ES-I3 (cell line): ENCODE results near the gene EDC4.

ENCODE experiments used
- H3K36me3 ChIP-seq: 2 replicates; pipeline ENCODE4 v1.6.1; 2013; ENCODE audit warnings: mild to moderate bottlenecking, low read length, control low read depth, moderate library complexity; ENCODE audit not compliant: insufficient read depth
- H3K4me1 ChIP-seq: 2 replicates; pipeline ENCODE4 v1.6.1; 2013; ENCODE audit warnings: mild to moderate bottlenecking, control low read depth, low read length; ENCODE audit not compliant: insufficient read depth
- H3K9ac ChIP-seq: 2 replicates; pipeline ENCODE4 v1.6.1; 2013; ENCODE audit warnings: low read depth, mild to moderate bottlenecking, low read length, moderate library complexity
- H3K9me3 ChIP-seq: 2 replicates; pipeline ENCODE4 v1.6.1; 2013; ENCODE audit warnings: mild to moderate bottlenecking, low read length, moderate library complexity; ENCODE audit not compliant: control insufficient read depth, insufficient read depth

The EDC4 gene

GRCh38 chr16:67879462-67879861, 6.6 kb downstream of the EDC4 start:
- H3K4me1 ChIP-seq = 0 out of 2 replicates have a peak, but pooled peaks cover 2% of the 10 kb centered on the region
- peaks cover 19% of the 10 kb centered on the region for H3K36me3 ChIP-seq
- H3K9ac ChIP-seq = no peak overlapping the region
- H3K9me3 ChIP-seq = no peaks in the 10 kb centered on the region

DNA sequence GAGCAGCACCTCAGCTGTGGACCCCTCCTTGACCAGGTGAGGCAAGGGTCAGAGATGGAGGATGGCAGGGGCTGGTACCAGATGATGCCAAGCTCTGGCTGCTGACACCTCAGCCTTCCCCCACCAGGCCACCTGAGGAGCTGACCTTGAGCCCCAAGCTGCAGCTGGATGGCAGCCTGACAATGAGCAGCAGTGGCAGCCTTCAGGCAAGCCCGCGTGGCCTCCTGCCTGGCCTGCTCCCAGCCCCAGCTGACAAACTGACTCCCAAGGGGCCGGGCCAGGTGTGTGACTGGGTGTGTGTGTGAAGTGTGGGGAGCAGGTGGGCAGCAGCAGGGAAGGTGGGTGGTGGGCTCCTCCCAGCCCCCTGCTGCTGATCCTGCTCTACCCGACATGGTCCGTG, 7.1 kb downstream of the EDC4 start:
- Histone ChIP-seq H3K4me1 (peaks cover 4% of the 10 kb centered on the region; the same call in 1 of the 2 replicates), H3K9me3 (no peaks in the 10 kb centered on the region), H3K36me3 (peaks cover 19% of the 10 kb centered on the region), H3K9ac (no peak overlapping the region)

DNA sequence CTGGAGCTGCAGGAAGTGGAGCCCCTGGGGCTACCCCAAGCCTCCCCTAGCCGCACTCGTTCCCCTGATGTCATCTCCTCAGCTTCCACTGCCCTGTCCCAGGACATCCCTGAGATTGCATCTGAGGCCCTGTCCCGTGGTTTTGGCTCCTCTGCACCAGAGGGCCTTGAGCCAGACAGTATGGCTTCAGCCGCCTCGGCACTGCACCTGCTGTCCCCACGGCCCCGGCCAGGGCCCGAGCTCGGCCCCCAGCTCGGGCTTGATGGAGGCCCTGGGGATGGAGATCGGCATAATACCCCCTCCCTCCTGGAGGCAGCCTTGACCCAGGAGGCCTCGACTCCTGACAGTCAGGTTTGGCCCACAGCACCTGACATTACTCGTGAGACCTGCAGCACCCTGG, 7.7 kb downstream of the EDC4 start:
- Histone ChIP-seq H3K36me3 (peaks cover 19% of the 10 kb centered on the region), H3K9ac (no peak overlapping the region), H3K4me1 (peaks cover 10% of the 10 kb centered on the region; the same call in 1 of the 2 replicates), H3K9me3 (no peaks in the 10 kb centered on the region)

DNA sequence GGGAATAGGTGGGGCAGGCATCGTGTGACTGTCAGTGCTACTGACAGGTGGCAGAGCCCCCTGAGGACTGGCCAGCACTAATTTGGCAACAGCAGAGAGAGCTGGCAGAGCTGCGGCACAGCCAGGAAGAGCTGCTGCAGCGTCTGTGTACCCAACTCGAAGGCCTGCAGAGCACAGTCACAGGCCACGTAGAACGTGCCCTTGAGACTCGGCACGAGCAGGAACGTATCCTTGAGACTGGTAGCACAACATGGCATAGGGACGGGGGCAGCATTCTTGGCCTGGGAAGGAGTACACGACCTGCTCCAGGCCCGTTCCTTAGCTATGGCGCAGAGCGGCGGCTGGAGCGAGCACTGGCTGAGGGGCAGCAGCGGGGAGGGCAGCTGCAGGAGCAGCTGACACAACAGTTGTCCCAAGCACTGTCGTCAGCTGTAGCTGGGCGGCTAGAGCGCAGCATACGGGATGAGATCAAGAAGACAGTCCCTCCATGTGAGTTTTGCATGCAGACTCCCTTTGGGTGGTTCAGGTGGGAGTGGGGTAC, 8.8 kb downstream of the EDC4 start:
- Histone ChIP-seq H3K36me3 (peaks cover 10% of the 10 kb centered on the region), H3K9me3 (no peaks in the 10 kb centered on the region), H3K9ac (no peak overlapping the region), H3K4me1 (peaks cover 19% of the 10 kb centered on the region; the same call in 1 of the 2 replicates)

GRCh38 chr16:67882374-67883145, 9.7 kb downstream of the EDC4 start:
- Histone ChIP-seq H3K36me3 (peaks cover 6% of the 10 kb centered on the region), H3K9ac (no peak overlapping the region), H3K9me3 (no peaks in the 10 kb centered on the region), H3K4me1 (peaks cover 19% of the 10 kb centered on the region; the same call in 1 of the 2 replicates)

GRCh38 chr16:67883146-67883871, 10.5 kb downstream of the EDC4 start:
- no peak overlapping the region for H3K9ac ChIP-seq
- no peaks in the 10 kb centered on the region; the same call in none of the 2 replicates for H3K36me3 ChIP-seq
- H3K4me1 ChIP-seq = peaks cover 19% of the 10 kb centered on the region; the same call in 1 of the 2 replicates
- no peaks in the 10 kb centered on the region for H3K9me3 ChIP-seq

DNA sequence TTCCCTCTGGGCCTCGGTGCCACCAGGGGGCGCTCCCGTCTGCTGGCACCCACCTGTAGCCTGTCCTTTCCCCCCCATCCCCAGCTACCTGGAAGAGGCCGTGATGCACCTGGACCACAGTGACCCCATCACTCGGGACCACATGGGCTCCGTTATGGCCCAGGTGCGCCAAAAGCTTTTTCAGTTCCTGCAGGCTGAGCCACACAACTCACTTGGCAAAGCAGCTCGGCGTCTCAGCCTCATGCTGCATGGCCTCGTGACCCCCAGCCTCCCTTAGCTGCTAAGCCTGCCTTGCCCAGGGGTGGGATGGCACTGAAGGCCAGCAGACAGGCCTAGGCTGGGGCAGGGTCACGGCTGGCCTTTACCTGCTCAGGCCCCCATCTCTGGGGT, 11.0 kb downstream of the EDC4 start:
- Histone ChIP-seq H3K36me3 (no peaks in the 10 kb centered on the region; the same call in none of the 2 replicates), H3K9ac (no peak overlapping the region), H3K4me1 (peaks cover 19% of the 10 kb centered on the region; the same call in 1 of the 2 replicates), H3K9me3 (no peaks in the 10 kb centered on the region)

DNA sequence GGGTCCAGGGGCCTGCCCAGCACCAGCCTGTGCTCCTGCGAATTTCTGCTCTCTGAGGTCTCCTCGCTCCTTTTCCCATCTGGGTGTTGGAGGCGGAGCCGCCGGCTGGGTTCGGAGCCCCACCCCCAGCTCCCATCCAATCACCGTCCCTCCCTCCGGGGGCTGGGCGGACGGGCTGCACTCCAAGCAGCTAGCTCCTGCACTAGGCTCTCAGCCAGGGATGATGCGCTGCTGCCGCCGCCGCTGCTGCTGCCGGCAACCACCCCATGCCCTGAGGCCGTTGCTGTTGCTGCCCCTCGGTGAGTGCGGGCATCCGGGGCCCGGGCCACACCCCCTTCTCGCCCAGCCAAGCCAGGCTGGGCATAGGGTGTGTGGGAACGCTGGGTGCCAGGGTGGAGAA, 11.8 kb downstream of the EDC4 start, which contains the start of gene NRN1L:
NRN1L (plus strand) TSS at position 202 of the 400 bp plus-strand sequence; CDS start at position 221, 19 bp downstream.
- Histone ChIP-seq H3K36me3 (no peaks in the 10 kb centered on the region; the same call in 1 of the 2 replicates), H3K9ac (no peak within 1 kb of the TSS; the same call in none of the 2 replicates), H3K9me3 (no peaks in the 10 kb centered on the region), H3K4me1 (peaks cover 19% of the 10 kb centered on the region; the same call in 1 of the 2 replicates)

GRCh38 chr16:67885545-67885944, 12.7 kb downstream of the EDC4 start:
- H3K4me1 ChIP-seq = peaks cover 19% of the 10 kb centered on the region; the same call in 1 of the 2 replicates
- H3K9me3 ChIP-seq = no peaks in the 10 kb centered on the region
- H3K36me3 ChIP-seq = no peaks in the 10 kb centered on the region
- no peak overlapping the region; the same call in 1 of the 2 replicates for H3K9ac ChIP-seq

DNA sequence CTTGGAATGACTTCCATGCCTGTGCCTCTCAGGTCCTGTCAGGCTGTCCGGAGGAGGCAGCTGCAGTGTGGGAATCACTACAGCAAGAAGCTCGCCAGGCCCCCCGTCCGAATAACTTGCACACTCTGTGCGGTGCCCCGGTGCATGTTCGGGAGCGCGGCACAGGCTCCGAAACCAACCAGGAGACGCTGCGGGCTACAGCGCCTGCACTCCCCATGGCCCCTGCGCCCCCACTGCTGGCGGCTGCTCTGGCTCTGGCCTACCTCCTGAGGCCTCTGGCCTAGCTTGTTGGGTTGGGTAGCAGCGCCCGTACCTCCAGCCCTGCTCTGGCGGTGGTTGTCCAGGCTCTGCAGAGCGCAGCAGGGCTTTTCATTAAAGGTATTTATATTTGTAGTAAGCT, 13.1 kb downstream of the EDC4 start:
- H3K9me3 ChIP-seq = no peaks in the 10 kb centered on the region
- H3K4me1 ChIP-seq = peaks cover 19% of the 10 kb centered on the region; the same call in 1 of the 2 replicates
- H3K9ac ChIP-seq = no peak overlapping the region
- H3K36me3 ChIP-seq = no peaks in the 10 kb centered on the region

GRCh38 chr16:67886387-67886786, 13.5 kb downstream of the EDC4 start:
- no peaks in the 10 kb centered on the region for H3K9me3 ChIP-seq
- no peaks in the 10 kb centered on the region for H3K36me3 ChIP-seq
- no peak overlapping the region for H3K9ac ChIP-seq
- peaks cover 19% of the 10 kb centered on the region; the same call in 1 of the 2 replicates for H3K4me1 ChIP-seq

- H3K9me3 ChIP-seq = no peaks in the 10 kb centered on the region
- H3K9ac ChIP-seq = no peak overlapping the region
- H3K4me1 ChIP-seq = peaks cover 19% of the 10 kb centered on the region; the same call in 1 of the 2 replicates
- H3K36me3 ChIP-seq = no peaks in the 10 kb centered on the region
Observed at GRCh38 chr16:67888331-67888730, 15.5 kb downstream of the EDC4 start.

GRCh38 chr16:67892375-67892774, 19.5 kb downstream of the EDC4 start:
- no peaks in the 10 kb centered on the region; the same call in 1 of the 2 replicates for H3K4me1 ChIP-seq
- H3K9ac ChIP-seq = peak overlapping the region; percentile 58; the same call in 1 of the 2 replicates
- H3K36me3 ChIP-seq = no peaks in the 10 kb centered on the region
- H3K9me3 ChIP-seq = no peaks in the 10 kb centered on the region
